Spleen (tissue), 7 donors: ENCODE data around the gene TBC1D20.

Source experiments
- POLR2A ChIP-seq, 3 donors: fragments of 450-650 bp; IDR thresholded peaks; one replicate each; pipeline ENCODE4 v1.5.1; 2017; ENCODE audit warnings: antibody characterized with exemption in 3 of 3, mild to moderate bottlenecking in 1 of 3
- POLR2AphosphoS5 ChIP-seq, 3 donors: sonication (generic); formaldehyde crosslinking; IDR thresholded peaks; one replicate each; pipeline ENCODE4 v1.5.1; 2017; ENCODE audit warnings: antibody characterized with exemption in 3 of 3
- TF ChIP-seq, protein P1 (sequence below), 11 experiments: fragments of 200-600 bp in 7 of 11; fragments of 450-650 bp in 4 of 11; sonication (generic) in 4 of 11; IDR thresholded peaks in 8 of 11; conservative IDR thresholded peaks in 3 of 11; 1 replicate in 7 of 11; 2 replicates in 4 of 11; pipeline versions ENCODE4 v1.4.0 to v1.8.0; 2016 to 2021; ENCODE audit warnings: antibody characterized with exemption in 11 of 11, inconsistent platforms in 4 of 11, mild to moderate bottlenecking in 1 of 11
- donor health status: DM: no; HTN: no; CAD: no; lungs with moderate emphysema.
- donor health status: DM: no; HTN: no; CAD: no.
- donor health status: DM: no; HTN: no; CAD: no.

DNA sequence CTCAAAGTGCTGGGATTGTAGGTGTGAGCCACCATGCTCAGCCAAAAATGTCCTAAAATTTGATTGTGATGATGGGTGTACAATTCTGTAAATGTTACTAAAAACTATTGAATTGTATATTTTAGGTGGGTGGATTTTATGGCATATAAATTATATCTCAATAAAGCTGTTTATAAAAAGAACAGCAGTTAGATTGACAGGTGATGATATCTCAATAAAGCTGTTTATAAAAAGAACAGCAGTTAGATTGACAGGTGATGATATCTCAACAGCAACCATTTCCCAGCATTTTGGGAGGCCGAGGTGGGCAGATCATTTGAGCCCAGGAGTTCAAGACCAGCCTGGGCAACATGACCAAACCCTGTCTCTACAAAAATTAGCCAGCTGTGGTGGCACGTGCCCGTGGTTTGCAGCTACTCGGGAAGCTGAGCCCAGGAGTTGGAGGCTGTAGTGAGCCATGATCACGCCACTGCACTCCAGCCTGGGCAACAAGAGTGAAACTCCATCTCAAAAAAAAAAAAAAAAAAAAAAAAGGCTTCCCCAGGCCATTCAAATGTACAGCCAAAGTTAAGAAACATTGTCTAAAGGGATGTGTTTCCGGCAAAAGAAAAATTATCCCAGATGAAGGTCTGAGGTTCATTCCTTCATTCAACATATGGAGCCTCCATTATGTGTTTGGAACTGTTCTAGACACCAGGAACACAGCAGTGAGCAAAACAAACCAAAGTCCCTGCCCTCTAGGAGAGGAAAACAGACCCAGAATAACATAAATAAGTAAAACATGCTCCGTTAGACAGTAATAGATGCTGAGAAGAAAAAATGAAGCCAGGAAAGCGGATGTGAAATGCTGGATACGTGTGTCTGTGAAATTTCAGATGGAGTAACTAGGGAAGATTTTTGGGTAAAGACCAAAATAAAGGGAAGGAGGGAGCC, 55.9 kb downstream of the TBC1D20 start:
- TF ChIP-seq, protein P1, sequence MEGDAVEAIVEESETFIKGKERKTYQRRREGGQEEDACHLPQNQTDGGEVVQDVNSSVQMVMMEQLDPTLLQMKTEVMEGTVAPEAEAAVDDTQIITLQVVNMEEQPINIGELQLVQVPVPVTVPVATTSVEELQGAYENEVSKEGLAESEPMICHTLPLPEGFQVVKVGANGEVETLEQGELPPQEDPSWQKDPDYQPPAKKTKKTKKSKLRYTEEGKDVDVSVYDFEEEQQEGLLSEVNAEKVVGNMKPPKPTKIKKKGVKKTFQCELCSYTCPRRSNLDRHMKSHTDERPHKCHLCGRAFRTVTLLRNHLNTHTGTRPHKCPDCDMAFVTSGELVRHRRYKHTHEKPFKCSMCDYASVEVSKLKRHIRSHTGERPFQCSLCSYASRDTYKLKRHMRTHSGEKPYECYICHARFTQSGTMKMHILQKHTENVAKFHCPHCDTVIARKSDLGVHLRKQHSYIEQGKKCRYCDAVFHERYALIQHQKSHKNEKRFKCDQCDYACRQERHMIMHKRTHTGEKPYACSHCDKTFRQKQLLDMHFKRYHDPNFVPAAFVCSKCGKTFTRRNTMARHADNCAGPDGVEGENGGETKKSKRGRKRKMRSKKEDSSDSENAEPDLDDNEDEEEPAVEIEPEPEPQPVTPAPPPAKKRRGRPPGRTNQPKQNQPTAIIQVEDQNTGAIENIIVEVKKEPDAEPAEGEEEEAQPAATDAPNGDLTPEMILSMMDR (IDR thresholded peaks at IDR 0.05 in 8 of 11, conservative IDR thresholded peaks at IDR 0.05 in 3 of 11) = no peak
- no peak for TF ChIP-seq POLR2AphosphoS5 (IDR thresholded peaks at IDR 0.05)
- TF ChIP-seq POLR2A (IDR thresholded peaks at IDR 0.05) = no peak
